ENCODE results near the gene STARD4. TPM values are rescaled to one million over a fixed set of nuclear protein-coding genes. Genes with fewer than 3 reads are reported as not detected.

STARD4 gene
- polyA plus RNA-seq, 1 experiment, result 8.5 TPM

GRCh38 chr5:111478898-111479297 is 33.4 kb downstream of the STARD4 start:
- CTCF ChIA-PET, result no interaction called here
- TF ChIP-seq CTCF (IDR thresholded peaks at IDR 0.05; ENCODE audit: insufficient read depth, low read depth, low read length), result no peak
- DNase-seq (ENCODE audit: low read depth), result no peak
- POLR2A ChIA-PET, result no interaction called here
- Histone ChIP-seq H3K36me3 (ENCODE audit: control insufficient read depth, insufficient read depth, low read length) (no peaks in the 10 kb centered on the region), H3K27me3 (ENCODE audit: control insufficient read depth, insufficient read depth, low read length) (no peaks in the 10 kb centered on the region), H3K4me3 (ENCODE audit: low read depth, low read length) (no peak overlapping the region)

- POLR2A ChIA-PET, result no interaction called here
- Histone ChIP-seq H3K4me3 (ENCODE audit: low read depth, low read length) (no peak overlapping the region), H3K27me3 (ENCODE audit: control insufficient read depth, insufficient read depth, low read length) (no peaks in the 10 kb centered on the region), H3K36me3 (ENCODE audit: control insufficient read depth, insufficient read depth, low read length) (no peaks in the 10 kb centered on the region)
- CTCF ChIA-PET, result no interaction called here
- DNase-seq (ENCODE audit: low read depth), result no peak
- no peak for TF ChIP-seq CTCF (IDR thresholded peaks at IDR 0.05; ENCODE audit: insufficient read depth, low read depth, low read length)
These were observed 34.1 kb downstream of the STARD4 start for GRCh38 chr5:111478266-111478665.

GRCh38 chr5:111472579-111472978 is 39.8 kb downstream of the STARD4 start:
- no peaks in the 10 kb centered on the region for H3K27me3 ChIP-seq (ENCODE audit: control insufficient read depth, insufficient read depth, low read length)
- H3K36me3 ChIP-seq (ENCODE audit: control insufficient read depth, insufficient read depth, low read length), result no peaks in the 10 kb centered on the region
- ChIA-PET POLR2A (no interaction called here), CTCF (no interaction called here)
- TF ChIP-seq CTCF (IDR thresholded peaks at IDR 0.05; ENCODE audit: insufficient read depth, low read depth, low read length), result no peak
- no peak overlapping the region for H3K4me3 ChIP-seq (ENCODE audit: low read depth, low read length)
- no peak for DNase-seq (ENCODE audit: low read depth)

- Histone ChIP-seq H3K4me3 (ENCODE audit: low read depth, low read length) (no peak overlapping the region), H3K27me3 (ENCODE audit: control insufficient read depth, insufficient read depth, low read length) (no peaks in the 10 kb centered on the region), H3K36me3 (ENCODE audit: control insufficient read depth, insufficient read depth, low read length) (no peaks in the 10 kb centered on the region)
- TF ChIP-seq CTCF (IDR thresholded peaks at IDR 0.05; ENCODE audit: insufficient read depth, low read depth, low read length), result no peak
- POLR2A ChIA-PET, result no interaction called here
- no peak for DNase-seq (ENCODE audit: low read depth)
- CTCF ChIA-PET, result interaction anchor here (2.2 kb wide), 1 partner anchor 11 kb away, joined by 9 read pairs; no protein-coding TSS in a partner anchor
These were observed 40.2 kb downstream of the STARD4 start for GRCh38 chr5:111472096-111472495.

- no peaks in the 10 kb centered on the region for H3K27me3 ChIP-seq (ENCODE audit: control insufficient read depth, insufficient read depth, low read length)
- TF ChIP-seq CTCF (IDR thresholded peaks at IDR 0.05; ENCODE audit: insufficient read depth, low read depth, low read length), result no peak
- no peak overlapping the region for H3K4me3 ChIP-seq (ENCODE audit: low read depth, low read length)
- no peaks in the 10 kb centered on the region for H3K36me3 ChIP-seq (ENCODE audit: control insufficient read depth, insufficient read depth, low read length)
- CTCF ChIA-PET, result interaction anchor here (0.7 to 2.2 kb wide), 3 partner anchors 9 to 13 kb away, joined by 3 to 9 read pairs (median 4); no protein-coding TSS in a partner anchor
- POLR2A ChIA-PET, result no interaction called here
- DNase-seq (ENCODE audit: low read depth), result no peak
These were observed 42.4 kb downstream of the STARD4 start for GRCh38 chr5:111469903-111470302.
